Measurements from ENCODE around the gene BICC1. TPM values are rescaled to one million over a fixed set of nuclear protein-coding genes. Genes with fewer than 3 reads are reported as not detected.

BICC1 gene
- total RNA-seq, 4 donors from 2014 or later: 1.3 to 29.7 (median 17.5) TPM

GRCh38 chr10:58743466-58744115, 230.9 kb downstream of the BICC1 start:
- H3K27ac ChIP-seq: no peak overlapping the region
- no peaks in the 10 kb centered on the region for H3K27me3 ChIP-seq
- H3K4me1 ChIP-seq: no peaks in the 10 kb centered on the region
- no peaks in the 10 kb centered on the region for H3K36me3 ChIP-seq
- TF ChIP-seq POLR2A (IDR thresholded peaks at IDR 0.05) (no peak), CTCF (IDR thresholded peaks at IDR 0.05) (no peak)
- H3K4me3 ChIP-seq: no peak overlapping the region
- H3K9me3 ChIP-seq: no peaks in the 10 kb centered on the region
- intact Hi-C loops (cut with DNase I; ENCODE audit: low total_unique reads): no loop called here
- DNase-seq: no peak

- Histone ChIP-seq H3K9me3 (no peaks in the 10 kb centered on the region), H3K27me3 (no peaks in the 10 kb centered on the region), H3K27ac (no peak overlapping the region), H3K36me3 (no peaks in the 10 kb centered on the region), H3K4me1 (no peaks in the 10 kb centered on the region), H3K4me3 (no peak overlapping the region)
- intact Hi-C loops (cut with DNase I; ENCODE audit: low total_unique reads): no loop called here
- DNase-seq: no peak
- TF ChIP-seq POLR2A (IDR thresholded peaks at IDR 0.05) (no peak), CTCF (IDR thresholded peaks at IDR 0.05) (no peak)
Observed at GRCh38 chr10:58746474-58747185, 234.0 kb downstream of the BICC1 start.

DNA sequence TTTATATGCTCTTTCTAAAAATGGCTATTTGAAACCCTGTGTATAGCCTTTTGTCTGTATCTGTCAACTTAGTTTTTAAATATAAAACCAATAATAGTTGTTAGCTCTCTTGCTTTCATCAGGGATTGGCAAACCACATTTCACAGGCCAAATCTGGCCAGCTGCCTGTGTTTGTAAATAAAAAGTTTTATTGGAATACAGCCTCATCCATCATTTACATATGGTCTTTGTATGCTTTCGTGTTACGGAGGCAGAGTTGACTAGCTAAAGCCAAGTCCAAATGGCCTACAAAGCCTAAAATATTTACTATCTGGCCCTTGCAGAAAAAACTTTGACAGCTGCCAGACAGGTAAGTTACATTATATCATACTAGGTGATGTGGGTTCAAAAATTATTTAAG, 235.0 kb downstream of the BICC1 start:
- intact Hi-C loops (cut with DNase I; ENCODE audit: low total_unique reads): no loop called here

GRCh38 chr10:58752665-58753064, 240.0 kb downstream of the BICC1 start:
- Histone ChIP-seq H3K36me3 (no peaks in the 10 kb centered on the region), H3K4me3 (no peak overlapping the region), H3K27me3 (no peaks in the 10 kb centered on the region), H3K27ac (no peak overlapping the region), H3K9me3 (no peaks in the 10 kb centered on the region), H3K4me1 (no peaks in the 10 kb centered on the region)
- DNase-seq: no peak
- intact Hi-C loops (cut with DNase I; ENCODE audit: low total_unique reads): no loop called here
- no peak for TF ChIP-seq CTCF (IDR thresholded peaks at IDR 0.05)
- no peak for TF ChIP-seq POLR2A (IDR thresholded peaks at IDR 0.05)

More for the DNA sequence above, 235.0 kb downstream of the BICC1 start:
- Histone ChIP-seq H3K4me3 (no peak overlapping the region), H3K27ac (no peak overlapping the region), H3K27me3 (no peaks in the 10 kb centered on the region), H3K9me3 (no peaks in the 10 kb centered on the region), H3K36me3 (no peaks in the 10 kb centered on the region), H3K4me1 (no peaks in the 10 kb centered on the region)
- DNase-seq: no peak
- TF ChIP-seq POLR2A (IDR thresholded peaks at IDR 0.05): no peak
- TF ChIP-seq CTCF (IDR thresholded peaks at IDR 0.05): no peak

- no peak for TF ChIP-seq POLR2A (IDR thresholded peaks at IDR 0.05)
- no peak for TF ChIP-seq CTCF (IDR thresholded peaks at IDR 0.05)
- DNase-seq: no peak
- H3K27ac ChIP-seq: no peak overlapping the region
- H3K4me3 ChIP-seq: no peak overlapping the region
- no peaks in the 10 kb centered on the region for H3K4me1 ChIP-seq
- intact Hi-C loops (cut with DNase I; ENCODE audit: low total_unique reads): no loop called here
- H3K36me3 ChIP-seq: no peaks in the 10 kb centered on the region
- H3K27me3 ChIP-seq: no peaks in the 10 kb centered on the region
- H3K9me3 ChIP-seq: no peaks in the 10 kb centered on the region
Observed at GRCh38 chr10:58753425-58753824, 240.8 kb downstream of the BICC1 start.
